GM21381 (cell line): ENCODE data around the gene NAXE.
"Not testable (repeated sequence)": the region's sequence is repeated elsewhere in the genome, so short reads cannot be mapped to it uniquely, and the experiment has no call there.

Source experiments
- ATAC-seq: cut with Tn5 transposase; IDR thresholded peaks from one replicate; pipeline ENCODE4 v1.9.1; 2021; ENCODE audit warnings: mild to moderate bottlenecking, moderate library complexity; ENCODE audit not compliant: unreplicated experiment

NAXE gene

GRCh38 chr1:156618853-156619581 lies 27.4 kb downstream of the NAXE start, which contains the start of gene HAPLN2:
Gene HAPLN2 (plus strand): TSS chr1:156619415. CDS start chr1:156623491, 4,076 bp downstream.
- ATAC-seq: no peak

DNA sequence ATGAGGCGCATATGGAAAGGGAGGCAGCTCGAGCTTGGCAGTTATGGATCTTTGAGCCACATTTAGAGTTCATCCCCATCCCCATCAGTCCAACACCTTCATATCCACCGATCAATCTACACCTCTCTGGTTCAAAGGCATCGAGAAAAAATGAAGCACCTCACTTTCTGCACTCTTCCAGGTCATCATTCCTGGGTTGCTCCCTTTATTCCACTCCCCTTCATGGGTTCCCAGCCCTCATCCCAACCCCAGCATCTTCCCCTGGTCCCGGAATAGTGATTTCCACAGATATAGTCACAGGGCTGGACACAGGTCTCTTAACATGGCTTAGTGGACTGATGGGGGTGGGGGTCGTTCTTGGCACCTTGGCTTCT lies 28.0 kb downstream of the NAXE start:
- no peak for ATAC-seq

GRCh38 chr1:156622581-156623297 lies 31.2 kb downstream of the NAXE start:
- no peak for ATAC-seq

DNA sequence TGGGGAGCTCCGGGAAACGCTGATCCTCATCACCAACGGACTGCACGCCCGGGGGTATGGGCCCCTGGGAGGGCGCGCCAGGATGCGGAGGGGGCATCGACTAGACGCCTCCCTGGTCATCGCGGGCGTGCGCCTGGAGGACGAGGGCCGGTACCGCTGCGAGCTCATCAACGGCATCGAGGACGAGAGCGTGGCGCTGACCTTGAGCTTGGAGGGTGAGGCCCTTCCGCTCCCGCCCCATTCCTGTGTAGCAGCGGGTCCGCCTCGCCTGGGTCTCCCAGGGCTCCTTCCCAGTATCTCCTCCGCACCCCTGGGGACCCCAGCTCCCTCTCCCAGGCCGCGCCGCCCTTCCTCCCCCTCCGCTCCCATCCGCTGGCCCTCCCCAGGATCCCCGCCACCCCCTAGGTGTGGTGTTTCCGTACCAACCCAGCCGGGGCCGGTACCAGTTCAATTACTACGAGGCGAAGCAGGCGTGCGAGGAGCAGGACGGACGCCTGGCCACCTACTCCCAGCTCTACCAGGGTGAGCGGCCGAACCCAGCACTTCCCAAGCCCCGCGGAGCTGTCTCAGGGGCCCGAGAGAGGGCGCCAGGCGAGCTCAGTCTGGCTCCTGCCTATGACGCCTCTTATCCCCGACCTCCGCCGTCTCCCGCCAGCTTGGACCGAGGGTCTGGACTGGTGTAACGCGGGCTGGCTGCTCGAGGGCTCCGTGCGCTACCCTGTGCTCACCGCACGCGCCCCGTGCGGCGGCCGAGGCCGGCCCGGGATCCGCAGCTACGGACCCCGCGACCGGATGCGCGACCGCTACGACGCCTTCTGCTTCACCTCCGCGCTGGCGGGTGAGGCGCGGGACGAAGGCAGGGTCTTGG lies 32.6 kb downstream of the NAXE start:
- ATAC-seq: no peak

- no peak for ATAC-seq
Measured at GRCh38 chr1:156624814-156625435, 33.3 kb downstream of the NAXE start.

DNA sequence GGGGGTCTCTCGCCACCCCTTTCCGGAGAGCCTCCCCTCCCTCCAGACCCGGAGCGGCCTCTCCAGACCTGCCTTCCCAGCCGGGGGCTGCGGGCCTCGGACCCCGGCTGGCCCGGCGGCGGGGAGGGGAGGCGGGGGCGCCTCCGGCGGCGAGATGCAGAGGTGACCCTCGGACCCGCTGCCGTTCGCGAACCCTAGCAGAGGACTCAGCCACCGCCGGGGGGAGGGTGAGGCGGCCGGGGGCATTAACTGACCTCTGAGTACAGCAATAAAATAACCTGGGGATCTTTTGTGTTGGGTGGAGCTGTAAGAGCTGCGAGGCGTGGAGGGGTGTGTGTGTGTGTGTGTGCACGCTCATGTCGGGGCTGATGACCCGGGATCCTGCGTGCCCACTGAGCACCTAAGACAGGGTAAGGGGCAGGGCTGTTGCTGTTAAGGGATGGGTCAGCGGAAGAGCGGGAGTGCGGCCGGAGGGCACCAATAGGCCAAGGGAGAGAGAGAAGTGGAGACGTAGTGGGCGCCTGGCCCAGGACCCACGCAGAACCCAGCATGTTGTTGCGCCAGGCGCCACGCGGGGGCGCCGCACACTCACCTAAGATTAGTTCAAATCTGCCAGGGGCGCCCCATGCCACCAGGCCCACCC lies 34.0 kb downstream of the NAXE start:
- ATAC-seq: no peak

GRCh38 chr1:156626079-156626438 lies 34.5 kb downstream of the NAXE start:
- ATAC-seq: no peak

GRCh38 chr1:156627313-156627880 lies 35.8 kb downstream of the NAXE start:
- ATAC-seq: no peak

GRCh38 chr1:156629823-156630449 lies 38.4 kb downstream of the NAXE start:
- ATAC-seq: no peak

- ATAC-seq: not testable (repeated sequence)
Measured at GRCh38 chr1:156631152-156631551, 39.6 kb downstream of the NAXE start.

GRCh38 chr1:156632355-156632754 lies 40.8 kb downstream of the NAXE start:
- no peak for ATAC-seq

- ATAC-seq: no peak
Measured at GRCh38 chr1:156638189-156638985, 46.8 kb downstream of the NAXE start.

GRCh38 chr1:156639601-156640101 lies 48.1 kb downstream of the NAXE start:
- ATAC-seq: no peak

- no peak for ATAC-seq
Measured at GRCh38 chr1:156640842-156641706, 49.5 kb downstream of the NAXE start.

DNA sequence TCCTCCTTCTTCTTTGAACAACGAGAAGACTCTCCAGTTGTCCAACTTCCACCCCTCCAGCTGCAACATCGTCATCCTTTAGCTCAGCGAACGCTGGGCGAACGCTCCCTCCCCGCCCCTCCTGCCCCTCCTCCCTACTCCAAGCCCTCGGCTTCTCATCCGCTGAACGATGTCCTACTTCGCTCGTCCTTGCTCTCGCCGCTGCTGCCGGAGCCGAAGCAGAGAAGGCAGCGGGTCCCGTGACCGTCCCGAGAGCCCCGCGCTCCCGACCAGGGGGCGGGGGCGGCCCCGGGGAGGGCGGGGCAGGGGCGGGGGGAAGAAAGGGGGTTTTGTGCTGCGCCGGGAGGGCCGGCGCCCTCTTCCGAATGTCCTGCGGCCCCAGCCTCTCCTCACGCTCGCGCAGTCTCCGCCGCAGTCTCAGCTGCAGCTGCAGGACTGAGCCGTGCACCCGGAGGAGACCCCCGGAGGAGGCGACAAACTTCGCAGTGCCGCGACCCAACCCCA lies 50.2 kb downstream of the NAXE start, which contains the start of gene BCAN:
BCAN (plus strand) TSS at position 357 of the 504 bp plus-strand sequence. CDS start 3,938 bp downstream, outside the sequence.
- no peak for ATAC-seq

DNA sequence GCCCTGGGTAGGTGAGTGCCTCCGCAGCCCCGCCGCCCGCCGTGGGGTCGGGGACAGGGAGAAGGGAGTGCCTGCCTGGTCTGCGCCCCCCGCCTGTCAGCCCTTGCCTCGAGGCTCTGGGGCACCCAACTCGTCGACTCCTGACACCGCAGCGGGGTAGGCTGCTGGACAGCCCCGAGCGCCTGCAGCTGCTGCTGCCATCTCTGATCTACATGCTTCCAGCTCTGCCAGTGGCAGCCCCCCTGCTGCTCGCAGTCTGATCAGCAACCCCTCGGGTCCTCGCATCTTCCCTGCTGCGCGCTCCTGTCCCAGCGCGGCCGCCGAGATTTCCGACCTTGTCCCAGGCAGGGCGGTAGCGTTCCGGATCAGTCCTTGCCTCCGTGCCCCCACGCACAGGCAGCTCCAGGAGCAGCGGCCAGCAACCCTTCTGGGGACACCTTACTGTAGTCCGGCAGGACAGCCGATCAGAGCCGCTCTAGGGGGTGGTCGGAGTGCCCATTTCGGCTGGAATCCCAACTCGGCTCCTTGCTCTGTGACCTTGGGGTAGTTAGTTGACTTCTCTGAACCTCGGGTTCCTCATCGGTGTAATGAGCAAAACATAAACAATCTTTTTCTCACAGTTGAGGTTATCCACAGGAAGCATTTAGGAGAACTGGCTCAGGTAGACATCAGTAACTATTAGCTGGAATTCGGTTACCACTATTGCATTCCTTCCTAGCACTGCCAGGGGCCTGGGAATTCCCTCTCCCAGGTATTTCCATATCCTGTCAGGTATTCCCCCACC lies 50.9 kb downstream of the NAXE start:
- no peak for ATAC-seq
